Activated CD4-positive, CD25-positive, alpha-beta regulatory T cell treated with anti-CD3 and anti-CD28 coated beads, Interleukin-2, amount 50 U/mL, for 24 hours (primary cell): ENCODE measurements around the gene CILP2.
A peak's percentile ranks its signal among the peaks of the same experiment; 100 is the strongest.

Experiments
- ATAC-seq, 2 donors: fragments of 150-1000 bp; cut with Tn5 transposase; one replicate each; pipeline ENCODE4 v1.10.0; 2021; ENCODE audit warnings: mild to moderate bottlenecking in 1 of 2, moderate library complexity in 1 of 2

The CILP2 gene

GRCh38 chr19:19529783-19530422, 8.2 kb upstream of the CILP2 start:
- ATAC-seq: no peak

DNA sequence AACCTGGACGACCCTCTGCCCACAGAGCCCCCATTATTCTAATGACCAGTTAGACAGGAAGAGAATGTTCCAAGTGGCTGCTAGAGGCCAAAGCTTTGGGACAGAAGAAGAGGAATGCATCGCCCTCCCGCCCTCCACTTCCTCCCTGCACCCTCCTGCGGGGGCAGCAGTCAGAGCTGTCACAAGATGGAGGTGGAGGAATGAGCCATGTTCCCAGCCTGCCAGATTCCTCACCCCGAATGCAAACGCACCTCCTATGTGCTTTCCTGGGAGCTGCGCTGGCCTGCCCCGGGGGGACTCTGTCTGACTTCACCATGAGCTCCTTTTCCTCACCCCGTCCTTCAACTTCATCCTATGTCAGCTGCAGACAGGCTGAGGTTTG, 7.7 kb upstream of the CILP2 start:
- ATAC-seq: no peak

DNA sequence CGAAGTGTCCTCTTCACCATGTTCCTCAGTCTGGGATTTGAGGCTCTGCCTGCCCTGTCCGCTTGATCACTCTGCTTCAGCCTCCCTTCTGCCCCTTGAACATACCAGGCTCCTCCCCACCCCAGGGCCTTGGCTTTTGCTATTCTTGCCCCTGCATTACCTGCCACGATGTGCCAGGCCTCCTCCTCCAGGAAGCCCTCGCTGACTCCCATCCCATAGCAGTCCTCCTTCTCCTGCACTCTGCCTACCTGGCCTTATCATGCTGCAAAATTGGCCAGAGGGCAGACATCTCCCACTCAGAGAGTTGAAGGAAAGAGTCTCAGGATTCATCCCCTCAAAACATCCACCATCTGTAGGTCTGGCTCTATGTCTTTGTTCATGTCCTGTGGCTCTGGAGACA, 7.2 kb upstream of the CILP2 start:
- ATAC-seq: no peak

- ATAC-seq: peak; percentile 85 to 89
Observed at GRCh38 chr19:19531951-19532805, 5.9 kb upstream of the CILP2 start.

DNA sequence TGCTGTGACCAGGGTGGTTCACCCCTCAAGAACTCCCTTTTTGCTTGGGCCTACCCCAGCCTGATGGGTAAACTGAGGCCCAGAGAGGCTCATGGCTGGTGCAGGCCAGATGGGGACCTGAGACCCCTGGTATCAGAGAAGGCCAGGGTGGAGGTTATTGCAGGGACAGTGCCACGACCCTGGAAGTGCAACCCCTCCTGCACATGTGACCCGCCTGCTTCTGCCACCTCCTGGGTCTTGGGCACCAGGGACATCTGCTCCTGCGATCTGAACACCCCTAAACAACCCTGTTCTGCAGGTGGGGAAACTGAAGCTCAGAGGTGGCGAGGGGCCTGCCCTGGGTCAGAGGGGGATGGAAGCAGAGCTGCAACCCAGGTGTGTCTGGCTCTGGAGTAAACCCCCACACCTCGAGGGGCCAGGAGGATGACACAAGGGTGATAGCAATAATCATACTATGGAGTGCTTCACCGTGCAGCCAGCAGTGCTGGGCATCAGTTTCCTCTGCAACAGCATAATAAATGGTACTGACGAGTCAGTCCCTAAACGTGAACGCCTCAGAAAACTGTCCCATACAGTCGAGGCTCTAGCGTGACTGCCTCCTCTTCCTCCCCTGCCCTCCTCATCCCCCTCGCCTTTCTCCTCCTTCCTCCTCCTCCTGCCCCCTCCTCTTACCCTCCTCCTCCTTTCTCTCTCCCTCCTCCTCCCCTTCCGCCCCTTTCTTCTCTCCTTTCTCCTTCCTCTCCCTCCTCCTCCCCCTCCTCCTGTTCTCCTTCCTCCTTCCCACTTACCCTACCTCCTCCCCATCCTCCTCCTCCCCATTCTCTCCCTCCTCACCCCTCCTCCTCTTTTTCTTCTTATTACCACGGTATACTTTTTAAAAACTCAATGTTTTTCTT, 5.0 kb upstream of the CILP2 start:
- ATAC-seq: no peak

GRCh38 chr19:19533841-19534240, 4.2 kb upstream of the CILP2 start:
- no peak for ATAC-seq

DNA sequence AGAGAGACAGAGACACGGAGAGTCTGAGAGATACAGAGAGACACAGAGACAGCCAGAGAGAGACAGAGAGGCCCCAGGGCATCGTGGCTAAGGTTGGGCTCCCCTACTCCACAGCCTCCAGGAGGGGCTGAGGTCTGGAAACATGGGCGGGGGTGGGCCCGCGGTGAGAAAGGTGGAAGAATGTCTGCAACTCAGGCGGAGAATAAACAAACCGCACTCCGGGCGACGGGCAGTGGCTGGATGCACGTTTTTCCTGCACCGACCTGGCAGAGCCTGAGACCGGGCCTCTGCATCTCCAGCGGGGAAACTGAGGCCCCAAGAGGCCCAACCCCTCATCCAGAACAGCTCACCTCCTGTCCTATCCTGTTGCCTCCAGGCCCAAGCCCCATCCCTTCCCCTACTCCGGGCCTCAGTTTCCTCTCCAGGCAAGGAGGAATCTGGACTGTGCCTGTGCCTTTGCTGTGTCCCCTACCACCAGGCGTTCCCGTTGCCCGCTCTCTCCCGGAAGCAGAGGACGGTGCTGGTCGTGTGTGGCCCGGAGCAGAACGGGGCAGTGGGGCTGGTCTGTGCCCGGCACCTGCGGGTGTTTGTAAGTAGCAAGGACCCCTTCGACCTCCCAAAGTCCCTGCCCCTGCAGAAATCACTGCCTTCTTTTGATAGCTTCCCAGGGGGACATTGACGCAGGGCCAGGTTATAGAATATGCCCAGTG, 3.4 kb upstream of the CILP2 start:
- ATAC-seq: no peak

- no peak for ATAC-seq
Observed at GRCh38 chr19:19535311-19536191, 2.5 kb upstream of the CILP2 start.

GRCh38 chr19:19537075-19538048, 703 bp upstream of the CILP2 start:
- ATAC-seq: no peak

- ATAC-seq: no peak
Observed at GRCh38 chr19:19538785-19539166, 711 bp downstream of the CILP2 start.

DNA sequence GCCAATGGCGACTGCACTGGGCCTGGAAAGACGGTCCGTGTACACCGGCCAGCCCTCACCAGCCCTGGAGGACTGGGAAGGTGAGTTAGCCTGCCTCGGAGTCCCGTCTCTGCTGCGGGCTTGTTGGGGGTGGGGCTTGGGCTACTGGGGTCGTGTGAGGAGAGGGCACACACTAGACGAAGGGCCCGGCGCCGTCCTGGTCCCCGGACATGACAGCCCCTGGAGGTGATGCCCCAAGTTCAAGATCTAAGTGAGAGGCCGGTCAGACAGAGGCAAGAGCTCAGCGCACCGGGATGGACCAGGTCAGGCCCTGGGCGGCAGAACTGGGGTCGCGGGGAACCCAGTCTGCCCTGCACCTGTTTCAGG, 1.6 kb downstream of the CILP2 start:
- no peak for ATAC-seq

GRCh38 chr19:19540064-19540714, 2.1 kb downstream of the CILP2 start:
- ATAC-seq: peak in 1 of 2 donors; percentile 29

DNA sequence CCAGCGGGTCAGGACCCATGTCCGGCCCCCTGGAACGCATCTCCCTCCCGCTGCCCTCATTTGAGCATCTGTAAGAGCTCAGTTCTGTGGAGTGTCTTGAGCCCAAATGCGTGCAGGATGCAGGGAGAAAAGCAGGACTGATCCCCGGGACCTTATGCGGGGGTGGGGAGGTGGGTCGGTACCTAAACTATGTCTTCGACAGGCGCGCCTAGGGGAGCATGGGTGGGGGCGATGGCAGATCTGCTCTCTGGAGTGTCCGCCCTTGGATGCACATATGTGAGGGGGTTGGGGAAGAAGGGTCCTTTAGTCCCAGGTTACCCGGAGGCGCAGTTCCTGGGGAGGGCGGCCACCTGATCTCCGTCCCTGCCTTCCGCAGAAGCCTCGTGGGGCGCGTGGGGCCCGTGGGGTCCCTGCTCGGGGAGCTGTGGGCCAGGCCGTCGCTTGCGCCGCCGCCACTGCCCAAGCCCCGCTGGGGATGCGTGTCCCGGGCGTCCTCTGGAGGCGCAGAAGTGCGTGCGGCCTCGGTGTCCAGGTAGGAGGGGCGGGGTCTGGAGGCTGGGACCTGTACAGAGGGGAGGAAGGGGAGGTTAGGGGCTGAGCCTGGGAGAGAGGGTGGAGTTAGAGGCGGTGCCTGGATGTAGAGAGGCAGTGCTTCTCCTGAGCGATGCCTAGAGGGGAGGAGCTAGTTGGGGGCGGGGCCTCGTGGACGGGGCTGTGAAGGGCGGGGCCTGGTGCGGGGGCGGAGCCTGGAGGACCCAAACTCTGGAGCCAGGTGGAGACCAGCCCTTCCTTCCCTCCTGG, 2.9 kb downstream of the CILP2 start:
- ATAC-seq: peak; percentile 84 to 88

DNA sequence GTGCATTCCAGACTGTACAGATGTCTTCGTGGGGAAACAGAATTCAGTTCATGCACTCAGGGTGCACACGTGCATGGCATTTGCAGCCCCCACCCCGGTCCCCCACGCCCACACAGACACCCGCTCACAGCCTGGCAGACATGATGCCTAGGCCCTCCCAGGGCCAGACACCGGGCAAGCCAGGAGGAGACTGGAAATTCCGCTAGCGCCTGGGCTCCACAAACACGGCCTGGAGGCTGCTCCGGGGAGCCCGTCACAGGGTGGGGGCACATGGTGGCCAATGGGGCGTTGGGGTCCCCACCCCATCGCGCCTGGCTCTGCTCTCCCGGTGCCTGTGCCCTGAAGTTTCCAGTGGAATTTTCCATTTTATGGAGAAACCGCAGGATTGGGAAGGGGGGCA, 3.6 kb downstream of the CILP2 start:
- ATAC-seq: no peak

DNA sequence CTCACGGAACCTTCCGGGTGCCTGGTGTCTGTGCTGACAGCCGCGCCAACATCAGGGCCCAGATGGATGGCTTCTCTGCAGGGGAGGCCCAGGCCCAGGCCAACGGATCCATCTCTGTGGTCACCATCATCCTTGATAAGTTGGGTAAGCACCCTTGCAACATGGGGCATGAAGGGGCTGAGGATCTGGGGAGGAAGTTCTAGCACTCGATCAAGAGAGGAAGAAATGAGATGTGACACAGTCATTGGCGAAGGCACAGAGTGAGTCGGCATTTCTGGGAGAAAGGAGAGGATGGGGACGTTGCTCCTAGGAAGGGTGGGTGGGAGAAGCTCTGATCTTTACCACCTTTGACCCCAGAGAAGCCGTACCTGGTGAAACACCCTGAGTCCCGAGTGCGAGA, 4.4 kb downstream of the CILP2 start:
- no peak for ATAC-seq

GRCh38 chr19:19543101-19543500, 5.0 kb downstream of the CILP2 start:
- ATAC-seq: no peak

- no peak for ATAC-seq
Observed at GRCh38 chr19:19543640-19544039, 5.6 kb downstream of the CILP2 start.

DNA sequence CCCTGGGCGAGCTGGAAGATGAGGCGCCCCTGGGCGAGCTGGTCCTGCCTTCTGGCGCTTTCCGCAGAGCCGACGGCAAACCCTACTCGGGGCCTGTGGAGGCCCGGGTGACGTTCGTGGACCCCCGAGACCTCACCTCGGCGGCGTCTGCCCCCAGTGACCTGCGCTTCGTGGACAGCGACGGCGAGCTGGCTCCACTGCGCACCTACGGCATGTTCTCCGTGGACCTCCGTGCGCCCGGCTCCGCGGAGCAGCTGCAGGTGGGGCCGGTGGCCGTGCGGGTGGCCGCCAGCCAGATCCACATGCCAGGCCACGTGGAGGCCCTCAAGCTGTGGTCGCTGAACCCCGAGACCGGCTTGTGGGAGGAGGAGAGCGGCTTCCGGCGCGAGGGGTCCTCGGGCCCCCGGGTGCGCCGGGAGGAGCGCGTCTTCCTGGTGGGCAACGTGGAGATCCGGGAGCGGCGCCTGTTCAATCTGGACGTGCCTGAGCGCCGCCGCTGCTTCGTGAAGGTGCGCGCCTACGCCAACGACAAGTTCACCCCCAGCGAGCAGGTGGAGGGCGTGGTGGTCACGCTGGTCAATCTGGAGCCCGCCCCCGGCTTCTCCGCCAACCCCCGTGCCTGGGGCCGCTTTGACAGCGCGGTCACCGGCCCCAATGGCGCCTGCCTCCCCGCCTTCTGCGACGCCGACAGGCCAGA, 6.3 kb downstream of the CILP2 start:
- no peak for ATAC-seq
